H1 (cell line): ENCODE data around the gene GKAP1. TPM values are rescaled to one million over a fixed set of nuclear protein-coding genes. Genes with fewer than 3 reads are reported as not detected.

Experiments
- CTCF ChIA-PET: fragments of 300-600 bp; sonication (Branson Sonifier 250); formaldehyde crosslinking; loops from one replicate; lab custom pipeline; 2021; ENCODE audit not compliant: partially characterized antibody; lab: Charles Lee
- POLR2A ChIA-PET: fragments of 300-600 bp; sonication (Branson Sonifier 250); formaldehyde crosslinking; loops from one replicate; lab custom pipeline; 2021; ENCODE audit warnings: inconsistent platforms; ENCODE audit not compliant: partially characterized antibody; lab: Charles Lee
- DNase-seq, 2 experiments: peaks; one replicate each; pipeline versions ENCODE4 v3.0.0 to v3.0.0-alpha.2; 2010 to 2022; ENCODE audit warnings: low spot score in 2 of 2, low read depth in 1 of 2, mixed read lengths in 1 of 2
- FAIRE-seq: peaks from 2 replicates; lab custom pipeline; 2011; peaks lifted over from hg19 to GRCh38; lab: Jason Lieb, UNC
- H2AFZ ChIP-seq: 2 replicates; pipeline ENCODE4 v1.8.1; 2012; ENCODE audit warnings: low read length, inconsistent platforms
- H2AK5ac ChIP-seq: 2 replicates; pipeline ENCODE4 v1.6.1; 2013; ENCODE audit warnings: low read depth, low read length
- H2BK120ac ChIP-seq: replicated peaks from 2 replicates; pipeline ENCODE3; 2013; ENCODE audit warnings: low read depth, low read length, inconsistent platforms
- H2BK12ac ChIP-seq: 2 replicates; pipeline ENCODE4 v1.6.1; 2013; ENCODE audit warnings: low read depth, low read length
- H2BK15ac ChIP-seq: 2 replicates; pipeline ENCODE4 v1.6.1; 2013; ENCODE audit warnings: low read length
- H2BK20ac ChIP-seq: 2 replicates; pipeline ENCODE4 v1.6.1; 2013; ENCODE audit warnings: low read length
- H2BK5ac ChIP-seq: 2 replicates; pipeline ENCODE4 v1.6.1; 2013; ENCODE audit warnings: low read depth, low read length
- H3K14ac ChIP-seq: 2 replicates; pipeline ENCODE4 v1.6.1; 2013; ENCODE audit warnings: inconsistent platforms; ENCODE audit not compliant: insufficient read length
- H3K18ac ChIP-seq: 2 replicates; pipeline ENCODE4 v1.6.1; 2013; ENCODE audit warnings: low read length; ENCODE audit errors: extremely low read depth
- H3K23ac ChIP-seq: 2 replicates; pipeline ENCODE4 v1.6.1; 2013; ENCODE audit warnings: inconsistent platforms; ENCODE audit not compliant: insufficient read length
- H3K23me2 ChIP-seq: 2 replicates; pipeline ENCODE4 v1.6.1; 2013; ENCODE audit warnings: low read depth, low read length
- H3K27ac ChIP-seq: 2 replicates; pipeline ENCODE4 v1.6.1; 2011; ENCODE audit warnings: low read depth, low read length, inconsistent platforms
- H3K27me3 ChIP-seq, 4 experiments: replicated peaks in 1 of 4; 1 replicate in 1 of 4; 2 replicates in 3 of 4; pipeline versions ENCODE4 v1.6.1 to v1.8.1; 2011 to 2013; ENCODE audit warnings: low read length in 3 of 4, mild to moderate bottlenecking in 3 of 4, inconsistent platforms in 2 of 4, mixed read lengths in 2 of 4, moderate library complexity in 1 of 4; ENCODE audit not compliant: control insufficient read depth in 3 of 4, insufficient read depth in 3 of 4; ENCODE audit errors: extremely low read depth in 1 of 4
- H3K36me3 ChIP-seq, 4 experiments: 2 replicates each; pipeline versions ENCODE4 v1.6.1 to v1.8.1; 2011 to 2013; ENCODE audit warnings: mild to moderate bottlenecking in 4 of 4, low read length in 3 of 4, moderate library complexity in 2 of 4, control low read depth in 1 of 4, inconsistent platforms in 1 of 4; ENCODE audit not compliant: insufficient read depth in 4 of 4, control insufficient read depth in 2 of 4
- H3K4ac ChIP-seq: replicated peaks from 2 replicates; pipeline ENCODE3; 2013; ENCODE audit warnings: low read length, low read depth, mixed read lengths, inconsistent platforms; ENCODE audit not compliant: insufficient read length
- H3K4me1 ChIP-seq, 4 experiments: replicated peaks in 1 of 4; 1 replicate in 1 of 4; 2 replicates in 3 of 4; pipeline versions ENCODE4 v1.6.1 to v1.8.1; 2011 to 2013; ENCODE audit warnings: low read length in 3 of 4, inconsistent platforms in 2 of 4, mixed read lengths in 1 of 4; ENCODE audit not compliant: insufficient read depth in 4 of 4, control insufficient read depth in 3 of 4
- H3K4me2 ChIP-seq, 2 experiments: 2 replicates each; pipeline versions ENCODE4 v1.6.1 to v1.8.1; 2011 to 2013; ENCODE audit warnings: low read depth in 2 of 2, low read length in 2 of 2, control low read depth in 1 of 2, inconsistent platforms in 1 of 2, mild to moderate bottlenecking in 1 of 2; ENCODE audit not compliant: insufficient read depth in 1 of 2
- H3K4me3 ChIP-seq, 4 experiments: fragments of 200-600, 300-600 bp in 1 of 4; sonication (generic), shearing (Covaris generic), sonication (Bioruptor Twin) in 1 of 4; 2 replicates each; pipeline versions ENCODE4 v1.5.1 to v1.8.1; 2011 to 2016; ENCODE audit warnings: low read length in 4 of 4, low read depth in 3 of 4, control low read depth in 2 of 4, inconsistent platforms in 2 of 4, mild to moderate bottlenecking in 2 of 4, mixed read lengths in 1 of 4, moderate library complexity in 1 of 4; ENCODE audit not compliant: insufficient read depth in 2 of 4; ENCODE audit errors: extremely low read depth in 1 of 4
- H3K56ac ChIP-seq: replicated peaks from 2 replicates; pipeline ENCODE3; 2013; ENCODE audit warnings: low read depth, mild to moderate bottlenecking, mixed read lengths, low read length, inconsistent platforms; ENCODE audit not compliant: insufficient read length
- H3K79me1 ChIP-seq: 2 replicates; pipeline ENCODE4 v1.6.1; 2013; ENCODE audit warnings: low read depth, low read length, control low read depth
- H3K79me2 ChIP-seq, 2 experiments: 2 replicates each; pipeline versions ENCODE4 v1.6.1 to v1.8.1; 2012 to 2013; ENCODE audit warnings: low read length in 2 of 2, mild to moderate bottlenecking in 2 of 2, inconsistent platforms in 1 of 2; ENCODE audit not compliant: insufficient read depth in 2 of 2, control insufficient read depth in 1 of 2
- H3K9ac ChIP-seq, 4 experiments: replicated peaks in 1 of 4; 1 replicate in 1 of 4; 2 replicates in 3 of 4; pipeline versions ENCODE4 v1.6.1 to v1.8.1; 2011 to 2013; ENCODE audit warnings: low read depth in 3 of 4, low read length in 3 of 4, control low read depth in 2 of 4, mild to moderate bottlenecking in 2 of 4, moderate library complexity in 2 of 4, inconsistent platforms in 1 of 4; ENCODE audit errors: extremely low read depth in 1 of 4
- H3K9me3 ChIP-seq, 2 experiments: 2 replicates each; pipeline versions ENCODE4 v1.6.1 to v1.8.1; 2012 to 2013; ENCODE audit warnings: mild to moderate bottlenecking in 2 of 2, moderate library complexity in 2 of 2, control low read depth in 1 of 2, inconsistent platforms in 1 of 2, low read depth in 1 of 2, low read length in 1 of 2, mixed read lengths in 1 of 2; ENCODE audit not compliant: insufficient read depth in 2 of 2
- H4K20me1 ChIP-seq, 2 experiments: replicated peaks in 1 of 2; 2 replicates each; pipeline versions ENCODE3 to v1.8.1; 2011 to 2013; ENCODE audit warnings: inconsistent platforms in 2 of 2, low read length in 2 of 2, mild to moderate bottlenecking in 1 of 2; ENCODE audit not compliant: insufficient read depth in 2 of 2, control insufficient read depth in 1 of 2
- H4K5ac ChIP-seq: 2 replicates; pipeline ENCODE4 v1.6.1; 2013; ENCODE audit warnings: low read length, low read depth, mixed read lengths, inconsistent platforms; ENCODE audit not compliant: insufficient read length
- H4K8ac ChIP-seq: 2 replicates; pipeline ENCODE4 v1.8.0; 2013; ENCODE audit warnings: mild to moderate bottlenecking, moderate library complexity, low read length, inconsistent platforms; ENCODE audit not compliant: insufficient read depth; ENCODE audit errors: extremely low read depth
- H4K91ac ChIP-seq: replicated peaks from 2 replicates; pipeline ENCODE3; 2013; ENCODE audit warnings: low read length, mixed read lengths, inconsistent platforms; ENCODE audit not compliant: insufficient read length
- CBX8 ChIP-seq: fragments of 300-800, 300-1000 bp; sonication (generic); IDR thresholded peaks from 2 replicates; pipeline ENCODE4 v1.7.1; 2016; ENCODE audit warnings: low read depth, low read length, borderline replicate concordance
- JUN ChIP-seq: IDR thresholded peaks from 2 replicates; pipeline ENCODE4 v1.6.1; 2011; ENCODE audit warnings: low read depth, mild to moderate bottlenecking, improper control_type of control experiment, low read length
- PHF8 ChIP-seq: fragments of 200-600 bp; sonication (generic); conservative IDR thresholded peaks from 2 replicates; pipeline ENCODE4 v1.7.1; 2012; ENCODE audit warnings: low read depth, mild to moderate bottlenecking, inconsistent platforms, low read length, moderate library complexity
- TAF1 ChIP-seq: IDR thresholded peaks from 2 replicates; pipeline ENCODE4 v1.6.1; 2011; ENCODE audit warnings: mild to moderate bottlenecking, low read depth, low read length
- polyA plus RNA-seq, 7 experiments: library from polyadenylated mRNA; depleted of rRNA in 3 of 7; stranded (reverse) in 5 of 7; unstranded in 2 of 7; fragments of >200 nt in 5 of 7; fragments of 200-250 nt in 2 of 7; gene quantifications; 1 replicate in 5 of 7; 2 replicates in 1 of 7; 4 replicates in 1 of 7; pipeline versions ENCODE4 v1.2.1 to v1.2.3, GENCODE V29; 2011 to 2013; ENCODE audit warnings: missing spikeins in 2 of 7, mixed read lengths in 2 of 7
- total RNA-seq: library from RNA; stranded (reverse); fragmentation: NEBNext Ultra II Directional; extraction: Animal tissue kit (Norgen Biotek cat#: 25700); gene quantifications from 2 replicates; pipeline ENCODE4 v1.2.1, GENCODE V29; 2021

Gene GKAP1
- total and polyA plus RNA-seq, 2 of the 8 experiments (the other 6 are each of a cell fraction or from before 2014, with no cell fraction given) = 0.97 to 5.3 TPM

DNA sequence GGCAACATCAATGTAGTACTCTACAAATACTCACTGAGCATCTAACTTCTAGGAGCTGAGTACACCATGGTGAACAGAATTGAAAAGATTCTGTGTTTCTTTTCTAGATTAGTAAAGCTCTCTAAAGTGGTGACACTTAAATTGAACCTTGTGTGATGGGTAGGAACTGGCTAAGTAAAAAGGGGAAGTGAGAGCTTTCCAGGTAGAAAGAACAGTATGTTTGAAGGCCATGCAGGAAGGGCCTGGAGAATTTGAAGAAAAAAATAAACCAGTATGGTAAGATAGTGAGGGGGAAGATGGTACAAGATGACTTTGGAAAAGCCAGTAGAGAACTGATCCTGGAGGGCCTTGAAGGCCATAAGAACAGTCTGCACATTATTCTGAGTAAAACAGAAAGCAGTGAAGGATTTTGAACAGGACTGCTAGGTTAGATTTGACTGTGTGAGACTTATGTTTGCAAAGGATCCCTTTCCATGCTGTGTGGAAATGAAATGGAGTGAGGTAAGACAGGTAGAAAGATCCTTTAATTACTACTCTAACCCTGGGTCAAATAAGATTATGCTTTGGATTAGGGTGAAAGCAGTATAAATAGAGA lies 63.1 kb downstream of the GKAP1 start:
- no peaks in the 10 kb centered on the region for H3K4me1 ChIP-seq
- DNase-seq (no peak), FAIRE-seq (no peak)
- H2BK15ac ChIP-seq = no peak overlapping the region
- no peaks in the 10 kb centered on the region for H3K27me3 ChIP-seq
- H4K20me1 ChIP-seq = no peaks in the 10 kb centered on the region
- H4K91ac ChIP-seq = no peak overlapping the region
- H3K56ac ChIP-seq = no peak overlapping the region
- no peak overlapping the region for H3K4me3 ChIP-seq
- no peaks in the 10 kb centered on the region for H3K79me2 ChIP-seq
- H3K9ac ChIP-seq = no peak overlapping the region
- no peak overlapping the region for H4K8ac ChIP-seq
- no peak overlapping the region for H2AK5ac ChIP-seq
- no peaks in the 10 kb centered on the region for H3K36me3 ChIP-seq
- no peak overlapping the region for H3K4me2 ChIP-seq
- H3K14ac ChIP-seq = no peak overlapping the region
- H2BK20ac ChIP-seq = no peak overlapping the region
- H2BK5ac ChIP-seq = no peak overlapping the region
- no peak overlapping the region for H2BK120ac ChIP-seq
- H3K4ac ChIP-seq = no peak overlapping the region
- H3K27ac ChIP-seq = no peak overlapping the region
- no peaks in the 10 kb centered on the region for H3K23me2 ChIP-seq
- no peak overlapping the region for H2AFZ ChIP-seq
- POLR2A ChIA-PET = interaction anchor here (0.6 kb wide), 1 partner anchor 47 kb away, joined by 3 read pairs; no protein-coding TSS in a partner anchor
- no peaks in the 10 kb centered on the region for H3K9me3 ChIP-seq
- H4K5ac ChIP-seq = no peak overlapping the region
- CTCF ChIA-PET = no interaction called here
- no peak overlapping the region for H3K18ac ChIP-seq
- no peak overlapping the region for H3K23ac ChIP-seq
- H3K79me1 ChIP-seq = no peaks in the 10 kb centered on the region
- no peak overlapping the region for H2BK12ac ChIP-seq
- no peak for TF ChIP-seq JUN
- no peak for TF ChIP-seq TAF1
- TF ChIP-seq PHF8 = no peak
- TF ChIP-seq CBX8 = no peak
